ENCODE data around the gene RPS6KC1.

DNA sequence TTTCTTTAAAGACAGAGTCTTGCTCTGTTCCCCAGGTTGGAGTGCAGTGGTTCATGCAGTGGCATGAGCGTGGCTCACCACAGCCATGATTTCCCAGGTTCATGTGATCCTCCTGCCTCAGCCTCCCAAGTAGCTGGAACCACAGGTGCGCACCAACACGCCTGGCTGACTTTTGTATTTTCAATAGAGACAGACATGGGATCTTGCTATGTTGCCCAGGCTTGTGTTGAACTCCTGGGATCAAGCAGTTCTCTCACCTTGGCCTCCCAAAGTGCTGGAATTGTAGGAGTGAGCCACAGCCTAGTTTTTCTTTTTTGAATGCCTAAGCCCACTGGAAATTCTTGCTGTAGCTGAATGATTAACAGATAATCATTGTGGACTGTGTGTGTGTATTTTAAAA lies 113.5 kb downstream of the RPS6KC1 start:
- TF ChIP-seq, protein P1, sequence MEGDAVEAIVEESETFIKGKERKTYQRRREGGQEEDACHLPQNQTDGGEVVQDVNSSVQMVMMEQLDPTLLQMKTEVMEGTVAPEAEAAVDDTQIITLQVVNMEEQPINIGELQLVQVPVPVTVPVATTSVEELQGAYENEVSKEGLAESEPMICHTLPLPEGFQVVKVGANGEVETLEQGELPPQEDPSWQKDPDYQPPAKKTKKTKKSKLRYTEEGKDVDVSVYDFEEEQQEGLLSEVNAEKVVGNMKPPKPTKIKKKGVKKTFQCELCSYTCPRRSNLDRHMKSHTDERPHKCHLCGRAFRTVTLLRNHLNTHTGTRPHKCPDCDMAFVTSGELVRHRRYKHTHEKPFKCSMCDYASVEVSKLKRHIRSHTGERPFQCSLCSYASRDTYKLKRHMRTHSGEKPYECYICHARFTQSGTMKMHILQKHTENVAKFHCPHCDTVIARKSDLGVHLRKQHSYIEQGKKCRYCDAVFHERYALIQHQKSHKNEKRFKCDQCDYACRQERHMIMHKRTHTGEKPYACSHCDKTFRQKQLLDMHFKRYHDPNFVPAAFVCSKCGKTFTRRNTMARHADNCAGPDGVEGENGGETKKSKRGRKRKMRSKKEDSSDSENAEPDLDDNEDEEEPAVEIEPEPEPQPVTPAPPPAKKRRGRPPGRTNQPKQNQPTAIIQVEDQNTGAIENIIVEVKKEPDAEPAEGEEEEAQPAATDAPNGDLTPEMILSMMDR (conservative IDR thresholded peaks at IDR 0.05), result no peak
- no peak for TF ChIP-seq EZH2 (IDR thresholded peaks at IDR 0.05; ENCODE audit: low read depth)

Measured in PC-9 (cell line).